ENCODE data around the gene MRPL20.

DNA sequence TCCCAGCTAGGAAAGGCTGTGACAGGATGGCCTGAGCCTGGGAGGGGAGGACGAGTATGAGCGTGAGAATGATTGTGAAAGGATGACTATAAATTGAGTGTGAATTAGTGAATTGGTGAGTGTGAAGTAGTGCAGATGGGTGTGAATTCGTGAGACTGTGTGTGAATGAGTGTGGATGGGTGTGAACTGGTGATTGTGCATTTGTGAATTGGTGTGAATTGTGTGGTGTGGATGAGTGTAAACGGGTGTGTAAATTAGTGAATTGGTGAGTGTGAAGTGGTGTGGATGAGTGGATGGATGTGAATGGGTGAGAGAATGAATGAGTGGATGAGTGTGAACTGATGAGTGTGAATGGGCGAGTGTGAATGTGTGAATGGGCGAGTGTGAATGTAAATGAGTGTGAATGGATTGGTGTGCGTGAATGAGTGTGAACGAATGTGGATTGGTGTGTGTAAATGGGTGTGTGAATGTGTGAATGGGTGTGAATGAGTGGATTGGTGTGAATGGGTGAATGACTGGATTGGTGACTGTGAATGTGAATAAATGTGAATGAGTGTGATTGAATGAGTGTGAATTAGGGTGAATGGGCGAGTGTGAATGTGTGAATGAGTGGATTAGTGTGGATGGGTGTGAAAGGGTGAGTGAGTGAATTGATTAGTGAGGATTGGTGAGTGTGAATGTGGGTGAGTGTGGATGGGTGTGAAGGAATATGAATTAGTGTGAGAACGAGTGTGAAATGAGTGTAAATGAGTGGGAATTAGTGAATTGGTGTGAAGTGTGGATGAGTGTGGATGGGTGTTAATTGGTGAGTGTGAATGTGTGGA lies 41.0 kb downstream of the MRPL20 start:
- TF ChIP-seq TARDBP (IDR thresholded peaks at IDR 0.05) (peak; percentile 47; the same call in 1 of the 2 replicates), FOXK2 (IDR thresholded peaks at IDR 0.05) (no peak), BHLHE40 (IDR thresholded peaks at IDR 0.05; ENCODE audit: borderline replicate concordance) (no peak), ELF4 (IDR thresholded peaks at IDR 0.05) (no peak)
